Hepatocyte (in vitro differentiated cells): Measurements from ENCODE around the gene SDK1.

Source experiments
- CTCF ChIP-seq: fragments of 200-600 bp; sonication (generic); IDR thresholded peaks from 2 replicates; pipeline ENCODE4 v1.5.1; 2016; ENCODE audit warnings: antibody characterized with exemption, mild to moderate bottlenecking; ENCODE audit not compliant: poor library complexity
- EZH2 ChIP-seq: fragments of 200-600 bp; sonication (generic); IDR thresholded peaks from 2 replicates; pipeline ENCODE4 v1.6.1; 2016; ENCODE audit warnings: antibody characterized with exemption, mild to moderate bottlenecking, borderline replicate concordance

- TF ChIP-seq CTCF (no peak), EZH2 (no peak)
Observed at GRCh38 chr7:4033996-4034395, 732.9 kb downstream of the SDK1 start.
